GM10248 (cell line): ENCODE results near the gene SATB2.

Experiments used
- CTCF ChIA-PET: fragments of 300-600 bp; sonication (Branson Sonifier 250); formaldehyde crosslinking; extraction: SDS; loops from one replicate; lab custom pipeline; 2021; ENCODE audit warnings: antibody characterized with exemption; lab: Yijun Ruan, JAX
- POLR2A ChIA-PET: fragments of 350-650 bp; sonication (Branson Sonifier 250); formaldehyde crosslinking; extraction: SDS; loops from one replicate; lab custom pipeline; 2020; ENCODE audit warnings: antibody characterized with exemption; lab: Yijun Ruan, JAX
- DNase-seq: peaks from one replicate; pipeline ENCODE4 v3.0.0; 2012; ENCODE audit errors: extremely low spot score
- TF ChIP-seq, protein P1 (sequence below): IDR thresholded peaks from 2 replicates; pipeline ENCODE4 v1.5.1; 2012; ENCODE audit warnings: mild to moderate bottlenecking, low read depth; ENCODE audit errors: extremely low read depth, missing control alignments, control extremely low read depth

Gene SATB2

DNA sequence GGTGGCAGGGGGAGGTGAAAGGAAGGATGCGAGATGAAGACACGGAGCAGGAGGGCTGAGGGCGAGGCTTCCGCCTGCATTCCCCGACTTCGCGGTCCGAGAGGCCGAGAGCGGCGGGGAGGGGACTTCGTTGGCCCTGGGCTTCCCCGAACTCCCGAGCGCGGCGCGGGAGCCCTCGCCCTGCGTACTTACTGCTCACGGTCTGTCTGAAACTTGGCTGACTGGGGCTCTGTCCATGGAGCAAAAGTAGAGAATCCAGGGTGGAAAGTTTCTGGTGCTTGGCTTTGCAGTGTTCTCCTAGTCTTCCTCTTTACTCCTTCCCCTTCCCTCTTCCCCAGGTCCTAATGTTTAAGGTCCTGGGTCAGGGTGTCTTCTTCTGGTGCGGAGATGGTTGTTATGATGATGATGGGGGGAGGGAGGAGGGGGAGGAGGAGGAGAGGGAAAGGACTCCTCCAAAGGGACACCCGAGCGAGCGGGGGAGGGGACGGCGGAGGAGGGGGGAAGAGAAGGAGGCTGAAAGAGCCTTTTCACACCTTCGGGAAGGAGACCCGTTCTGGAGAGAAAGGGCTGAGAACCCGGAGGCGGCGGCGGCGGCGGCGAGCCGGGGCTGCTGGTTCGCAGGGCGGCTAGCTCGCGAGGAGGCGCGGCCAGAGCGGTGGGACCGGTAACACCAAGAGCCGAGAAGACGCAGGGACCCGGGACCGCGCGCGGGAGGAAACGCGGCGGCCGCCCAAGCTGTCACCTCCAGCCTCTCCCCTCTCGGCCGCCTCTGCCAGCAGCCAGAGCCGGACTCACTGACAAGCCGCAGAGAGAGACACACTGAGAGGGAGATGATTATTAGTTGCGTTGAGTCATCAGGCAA, at the start of gene SATB2:
SATB2 (minus strand) TSS at position 793 of the 862 bp plus-strand sequence. CDS start 1,902 bp downstream, outside the sequence.
- ChIA-PET POLR2A (no interaction called here), CTCF (no interaction called here)
- peak; percentile 34 for DNase-seq
- TF ChIP-seq, protein P1, sequence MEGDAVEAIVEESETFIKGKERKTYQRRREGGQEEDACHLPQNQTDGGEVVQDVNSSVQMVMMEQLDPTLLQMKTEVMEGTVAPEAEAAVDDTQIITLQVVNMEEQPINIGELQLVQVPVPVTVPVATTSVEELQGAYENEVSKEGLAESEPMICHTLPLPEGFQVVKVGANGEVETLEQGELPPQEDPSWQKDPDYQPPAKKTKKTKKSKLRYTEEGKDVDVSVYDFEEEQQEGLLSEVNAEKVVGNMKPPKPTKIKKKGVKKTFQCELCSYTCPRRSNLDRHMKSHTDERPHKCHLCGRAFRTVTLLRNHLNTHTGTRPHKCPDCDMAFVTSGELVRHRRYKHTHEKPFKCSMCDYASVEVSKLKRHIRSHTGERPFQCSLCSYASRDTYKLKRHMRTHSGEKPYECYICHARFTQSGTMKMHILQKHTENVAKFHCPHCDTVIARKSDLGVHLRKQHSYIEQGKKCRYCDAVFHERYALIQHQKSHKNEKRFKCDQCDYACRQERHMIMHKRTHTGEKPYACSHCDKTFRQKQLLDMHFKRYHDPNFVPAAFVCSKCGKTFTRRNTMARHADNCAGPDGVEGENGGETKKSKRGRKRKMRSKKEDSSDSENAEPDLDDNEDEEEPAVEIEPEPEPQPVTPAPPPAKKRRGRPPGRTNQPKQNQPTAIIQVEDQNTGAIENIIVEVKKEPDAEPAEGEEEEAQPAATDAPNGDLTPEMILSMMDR, result no peak

DNA sequence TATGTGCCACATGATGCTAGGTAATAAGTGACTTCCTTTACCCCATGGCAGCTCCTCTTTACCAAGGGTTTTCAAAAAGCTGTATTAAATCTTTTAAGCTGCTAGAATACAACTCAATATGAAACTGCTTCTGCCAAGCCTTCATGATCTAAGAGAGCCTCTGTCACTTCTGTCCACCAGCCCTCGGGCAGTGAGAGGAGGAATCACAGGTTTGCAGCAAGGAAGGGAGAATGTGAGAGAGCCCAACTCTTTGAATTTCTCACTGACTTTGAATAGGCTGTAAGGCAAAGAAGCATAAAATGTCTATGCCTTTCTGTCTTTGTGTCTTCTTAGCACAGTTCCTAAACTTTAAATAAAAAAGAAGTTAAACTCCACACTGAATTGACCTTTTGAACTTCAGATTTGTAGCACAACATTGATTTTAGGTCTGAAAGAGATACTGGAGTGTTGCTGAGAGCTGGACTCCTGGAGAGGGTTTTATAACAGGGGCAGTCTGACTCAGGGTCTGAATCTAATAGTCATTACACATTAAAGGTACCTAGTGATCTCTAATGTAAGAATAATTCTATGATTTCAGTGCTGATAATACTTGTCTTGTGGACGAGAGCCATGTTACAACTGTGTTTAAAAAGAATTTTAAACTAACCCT, 48.1 kb upstream of the SATB2 start:
- TF ChIP-seq, protein P1, result no peak
- DNase-seq, result no peak
- ChIA-PET CTCF (interaction anchor here (0.9 to 1.4 kb wide), 2 partner anchors 17 to 23 kb away, joined by 3 read pairs; no protein-coding TSS in a partner anchor), POLR2A (no interaction called here)

DNA sequence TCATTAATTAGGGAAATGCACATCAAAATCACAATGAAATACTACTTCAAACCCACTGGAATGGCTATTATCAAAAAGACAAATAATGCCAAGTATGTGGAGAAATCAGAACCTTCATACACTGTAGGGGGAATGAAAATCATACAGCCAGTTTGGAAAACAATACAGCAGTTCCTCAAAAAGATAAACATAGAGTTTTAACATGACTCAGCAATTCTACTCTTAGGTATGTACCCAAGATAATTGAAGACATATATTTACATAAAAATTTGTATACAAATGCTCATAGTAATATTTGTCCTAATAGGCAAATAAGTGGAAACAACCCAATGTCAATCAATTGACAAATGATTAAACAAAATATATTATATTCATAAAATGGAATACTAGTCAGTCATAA, 45.4 kb upstream of the SATB2 start:
- ChIA-PET CTCF (no interaction called here), POLR2A (no interaction called here)
- TF ChIP-seq, protein P1, result no peak
- DNase-seq, result no peak

DNA sequence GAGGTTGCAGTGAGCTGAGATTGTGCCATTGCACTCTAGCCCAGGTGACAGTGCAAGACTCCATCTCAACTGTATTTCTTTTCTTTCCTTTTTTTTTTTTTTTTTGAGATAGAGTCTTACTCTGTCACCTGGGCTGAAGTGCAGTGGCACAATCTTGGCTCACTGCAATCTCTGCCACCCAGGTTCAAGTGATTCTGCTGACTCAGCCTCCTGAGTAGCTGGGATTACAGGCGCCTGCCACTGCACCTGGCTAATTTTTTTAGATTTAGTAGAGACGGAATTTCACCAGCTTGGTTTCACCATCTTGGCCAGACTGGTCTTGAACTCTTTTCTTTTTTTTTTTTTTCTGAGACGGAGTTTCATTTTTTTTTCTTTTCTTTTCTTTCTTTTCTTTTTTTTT, 41.3 kb upstream of the SATB2 start:
- ChIA-PET POLR2A (no interaction called here), CTCF (interaction anchor here (0.7 to 5.6 kb wide), 2 partner anchors 9 to 11 kb away, joined by 4 to 22 read pairs; no protein-coding TSS in a partner anchor)
- TF ChIP-seq, protein P1, result no peak
- DNase-seq, result no peak

DNA sequence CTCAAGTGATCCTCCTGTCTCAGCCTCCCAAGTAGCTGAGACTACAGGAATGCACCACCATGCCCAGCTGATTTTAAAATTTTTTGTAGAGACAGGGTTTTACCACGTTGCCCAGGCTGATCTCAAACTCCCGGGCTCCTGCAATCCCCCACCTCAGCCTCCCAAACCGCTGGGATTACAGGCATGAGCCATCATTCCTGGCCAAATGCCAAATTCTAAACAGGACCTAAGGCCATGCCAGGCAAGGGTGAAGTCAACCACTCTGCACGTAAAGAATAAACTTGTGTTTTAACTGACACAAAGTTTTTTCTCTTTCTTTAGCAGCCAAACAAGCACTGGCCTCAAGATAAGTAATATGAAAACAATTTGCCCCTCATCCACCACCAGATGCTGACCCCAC, 37.4 kb upstream of the SATB2 start:
- POLR2A ChIA-PET, result no interaction called here
- no peak for DNase-seq
- CTCF ChIA-PET, result interaction anchor here (0.7 to 1.8 kb wide), 5 partner anchors 9 to 1196 kb away, joined by 3 to 5 read pairs (median 3); no protein-coding TSS in a partner anchor
- TF ChIP-seq, protein P1, result no peak

DNA sequence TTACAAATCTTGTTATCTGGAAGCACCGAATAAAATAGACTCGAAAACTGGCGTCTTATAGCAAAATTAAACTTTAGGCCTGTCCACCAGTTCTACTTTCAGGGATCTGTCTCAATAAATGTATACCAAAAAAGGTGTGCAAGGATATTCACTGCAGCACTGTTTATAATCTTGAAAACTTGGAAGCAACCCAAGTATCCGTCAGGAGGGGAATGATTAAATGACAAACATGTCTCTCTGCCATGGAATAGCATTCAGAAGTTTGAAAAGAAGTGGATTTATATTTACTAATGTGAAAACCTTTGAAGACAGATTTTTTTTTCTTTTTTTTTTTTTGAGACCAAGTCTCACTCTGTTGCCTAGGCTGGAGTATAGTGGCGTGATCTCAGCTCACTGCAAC, 32.3 kb upstream of the SATB2 start:
- CTCF ChIA-PET, result interaction anchor here (2.3 to 9.4 kb wide), 4 partner anchors 11 to 1181 kb away, joined by 8 to 154 read pairs (median 22); no protein-coding TSS in a partner anchor
- POLR2A ChIA-PET, result no interaction called here

More for the DNA sequence above, 32.3 kb upstream of the SATB2 start:
- TF ChIP-seq, protein P1, result no peak
- no peak for DNase-seq
